HG02870 (cell line): ENCODE measurements around the gene DLG2.

ENCODE experiments used
- ATAC-seq: cut with Tn5 transposase; IDR thresholded peaks from one replicate; pipeline ENCODE4 v1.9.1; 2021; ENCODE audit warnings: mild to moderate bottlenecking, moderate library complexity; ENCODE audit not compliant: unreplicated experiment

Gene DLG2

GRCh38 chr11:84430661-84431060 is 1196.5 kb downstream of the DLG2 start:
- no peak for ATAC-seq

- no peak for ATAC-seq
Measured at GRCh38 chr11:84425673-84426072, 1201.5 kb downstream of the DLG2 start.

- ATAC-seq, result no peak
Measured at GRCh38 chr11:84420271-84420670, 1206.9 kb downstream of the DLG2 start.

GRCh38 chr11:84419616-84420015 is 1207.5 kb downstream of the DLG2 start:
- no peak for ATAC-seq

GRCh38 chr11:84414920-84415319 is 1212.2 kb downstream of the DLG2 start:
- no peak for ATAC-seq

- no peak for ATAC-seq
Measured at GRCh38 chr11:84413549-84413948, 1213.6 kb downstream of the DLG2 start.

- no peak for ATAC-seq
Measured at GRCh38 chr11:84412862-84413261, 1214.3 kb downstream of the DLG2 start.

GRCh38 chr11:84408946-84409411 is 1218.2 kb downstream of the DLG2 start:
- no peak for ATAC-seq

GRCh38 chr11:84407091-84407490 is 1220.1 kb downstream of the DLG2 start:
- ATAC-seq, result no peak

- no peak for ATAC-seq
Measured at GRCh38 chr11:84398017-84398626, 1229.0 kb downstream of the DLG2 start.

- ATAC-seq, result no peak
Measured at GRCh38 chr11:84396521-84396920, 1230.6 kb downstream of the DLG2 start.

- no peak for ATAC-seq
Measured at GRCh38 chr11:84390441-84391078, 1236.6 kb downstream of the DLG2 start.

- ATAC-seq, result no peak
Measured at GRCh38 chr11:84389696-84390095, 1237.4 kb downstream of the DLG2 start.

- no peak for ATAC-seq
Measured at GRCh38 chr11:84384731-84385130, 1242.4 kb downstream of the DLG2 start.

GRCh38 chr11:84383576-84383975 is 1243.6 kb downstream of the DLG2 start:
- ATAC-seq, result no peak

GRCh38 chr11:84381666-84382065 is 1245.5 kb downstream of the DLG2 start:
- no peak for ATAC-seq

GRCh38 chr11:84372381-84372950 is 1254.7 kb downstream of the DLG2 start:
- no peak for ATAC-seq

- ATAC-seq, result no peak
Measured at GRCh38 chr11:84358034-84358433, 1269.1 kb downstream of the DLG2 start.

- ATAC-seq, result no peak
Measured at GRCh38 chr11:84355911-84356310, 1271.2 kb downstream of the DLG2 start.

- ATAC-seq, result no peak
Measured at GRCh38 chr11:84345597-84345996, 1281.5 kb downstream of the DLG2 start.

- ATAC-seq, result no peak
Measured at GRCh38 chr11:84345027-84345426, 1282.1 kb downstream of the DLG2 start.

- ATAC-seq, result no peak
Measured at GRCh38 chr11:84339796-84340195, 1287.3 kb downstream of the DLG2 start.
